ENCODE data around the gene INPP5A.

GRCh38 chr10:132605390-132605789 lies 67.8 kb downstream of the INPP5A start:
- TF ChIP-seq POLR2AphosphoS5 (IDR thresholded peaks at IDR 0.05; ENCODE audit: low read depth, low read length) (no peak), TAF1 (IDR thresholded peaks at IDR 0.05; ENCODE audit: low read depth, low read length) (no peak)
